CD4-positive, alpha-beta T cell treated with Interleukin-21 for 1 hour (primary cell): ENCODE results near the gene ABCB1.

Experiments
- DNase-seq: peaks from one replicate; pipeline ENCODE4 v3.0.0-alpha.2; 2020

Gene ABCB1

GRCh38 chr7:87600130-87601124, at the start of gene ABCB1:
TSS of gene ABCB1 (minus strand) at chr7:87600884. CDS start at chr7:87600184, 700 bp downstream.
- DNase-seq = peak; percentile 52

DNA sequence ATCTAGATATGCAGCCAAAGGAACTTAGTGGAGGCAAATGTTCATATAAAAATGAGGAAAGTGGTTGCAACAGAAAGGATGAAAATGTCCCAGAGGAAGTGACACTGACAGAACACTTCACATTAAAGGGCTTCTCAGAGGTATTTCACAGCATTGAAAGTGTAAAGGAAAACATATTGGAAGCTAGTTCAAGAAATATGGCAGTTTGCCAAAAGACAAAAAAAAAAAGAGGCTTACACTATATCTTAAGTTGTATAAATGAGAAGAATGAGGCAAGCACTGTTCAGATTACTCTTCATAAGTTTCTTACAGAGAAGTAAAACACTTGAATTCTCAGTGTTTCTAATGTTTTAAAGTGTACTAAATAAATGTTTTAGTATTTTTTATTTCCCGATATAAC, 47.6 kb upstream of the ABCB1 start:
- no peak for DNase-seq

DNA sequence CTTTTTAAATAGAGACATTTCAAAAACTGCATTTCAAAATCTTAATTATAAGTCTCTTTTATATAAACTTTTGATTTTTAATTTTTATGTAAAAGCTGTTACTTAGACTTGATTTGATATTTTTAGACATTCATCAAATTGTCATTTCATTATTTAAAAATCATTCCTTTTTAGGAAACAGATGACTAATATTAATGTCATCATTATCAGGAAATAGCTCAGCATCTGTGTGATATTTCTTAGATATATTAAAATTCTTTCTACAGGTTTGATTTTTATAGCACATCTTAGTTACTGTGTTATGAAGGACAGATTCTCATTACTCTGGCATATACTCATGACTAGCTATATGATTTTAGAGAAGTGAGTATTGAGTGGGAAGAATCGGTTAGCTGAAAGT, 44.8 kb upstream of the ABCB1 start:
- no peak for DNase-seq

DNA sequence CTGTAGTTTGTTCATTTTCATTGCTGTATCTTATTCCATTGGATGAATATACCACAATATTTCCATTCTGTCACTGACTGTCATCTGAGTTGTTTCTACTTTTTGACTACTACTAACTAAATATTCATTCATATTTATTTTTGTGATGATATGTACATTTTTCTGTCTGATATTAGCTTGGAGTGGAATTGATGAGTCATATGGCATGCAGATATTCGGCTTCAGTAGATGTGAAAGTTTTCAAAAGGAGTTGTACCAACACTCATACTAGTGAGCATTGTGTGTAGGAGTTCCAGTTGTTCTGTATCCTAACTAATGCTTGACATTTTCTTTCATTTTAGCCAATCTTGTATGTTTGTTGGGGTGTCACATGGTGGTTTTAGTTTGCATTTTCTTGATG, 35.2 kb upstream of the ABCB1 start:
- no peak for DNase-seq

DNA sequence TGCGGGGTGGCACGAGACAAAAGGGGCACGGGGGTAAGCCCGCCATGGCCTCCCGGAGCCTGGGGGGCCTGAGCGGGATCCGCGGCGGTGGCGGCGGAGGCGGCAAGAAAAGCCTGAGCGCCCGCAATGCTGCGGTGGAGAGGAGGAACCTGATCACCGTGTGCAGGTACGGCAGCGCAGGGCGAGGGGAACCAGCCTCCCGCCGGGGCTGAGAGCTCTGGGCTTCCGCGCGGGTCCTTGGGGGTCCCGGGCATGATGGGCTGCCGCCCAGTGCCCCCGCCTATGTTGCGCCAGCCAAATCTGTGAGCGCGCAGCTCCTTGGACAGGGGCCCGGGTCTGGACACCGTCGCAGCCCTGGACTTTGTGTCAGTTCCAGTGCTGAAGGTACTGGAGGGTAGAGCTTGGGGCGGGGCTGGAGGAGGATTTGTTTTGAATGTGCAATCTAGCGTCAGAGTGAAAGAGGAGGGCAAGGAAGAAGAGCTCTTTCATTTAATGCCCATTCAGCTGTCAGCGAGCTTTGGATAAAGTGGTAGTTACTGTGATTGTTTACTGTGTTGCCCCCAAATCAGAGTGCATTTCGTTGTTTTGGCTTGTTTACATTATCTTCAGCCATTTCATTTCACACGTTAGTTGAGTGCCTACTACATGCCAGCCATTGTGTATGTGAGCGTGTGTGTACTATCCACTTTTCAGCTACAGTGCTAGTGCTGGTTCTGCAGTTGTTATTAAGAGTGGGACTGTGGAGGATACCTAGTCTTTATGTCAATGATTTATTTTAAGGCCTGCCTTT, 28.3 kb upstream of the ABCB1 start:
- DNase-seq = peak; percentile 8

DNA sequence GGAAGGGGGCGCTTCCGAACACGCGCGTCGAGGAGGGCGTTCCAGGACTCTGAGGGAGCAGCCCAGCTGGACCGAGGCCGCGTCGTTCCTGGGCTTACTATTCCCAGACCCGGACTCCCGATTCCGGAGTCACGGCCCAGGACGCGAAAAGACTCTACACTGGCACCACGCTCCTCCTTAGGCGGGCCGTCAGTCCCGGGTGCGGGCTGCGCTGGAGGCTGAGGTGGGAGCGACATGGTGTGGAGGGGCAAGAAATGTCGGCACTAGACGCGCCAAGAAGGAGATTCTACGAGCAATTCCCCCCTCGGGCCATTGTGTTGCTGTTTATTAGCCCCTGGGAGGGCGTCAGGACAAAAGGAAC, 26.9 kb upstream of the ABCB1 start:
- peak; percentile 8 for DNase-seq

DNA sequence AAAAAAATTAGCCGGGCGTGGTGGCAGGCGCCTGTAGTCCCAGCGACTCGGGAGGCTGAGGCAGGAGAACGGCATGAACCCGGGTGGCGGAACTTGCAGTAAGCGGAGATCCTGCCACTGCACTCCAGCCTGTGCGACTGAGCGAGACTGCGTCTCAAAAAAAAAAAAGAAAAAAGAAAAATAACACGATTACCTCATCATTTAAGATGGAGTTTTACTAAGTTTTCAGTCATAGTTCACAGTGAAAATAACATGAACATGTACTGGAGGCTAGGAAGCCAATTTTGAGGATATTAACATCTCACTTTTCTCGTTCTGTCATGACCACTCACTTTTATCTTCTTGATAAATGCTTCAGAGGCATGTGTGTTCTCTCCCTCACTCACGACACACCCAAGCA, 24.4 kb upstream of the ABCB1 start:
- no peak for DNase-seq

DNA sequence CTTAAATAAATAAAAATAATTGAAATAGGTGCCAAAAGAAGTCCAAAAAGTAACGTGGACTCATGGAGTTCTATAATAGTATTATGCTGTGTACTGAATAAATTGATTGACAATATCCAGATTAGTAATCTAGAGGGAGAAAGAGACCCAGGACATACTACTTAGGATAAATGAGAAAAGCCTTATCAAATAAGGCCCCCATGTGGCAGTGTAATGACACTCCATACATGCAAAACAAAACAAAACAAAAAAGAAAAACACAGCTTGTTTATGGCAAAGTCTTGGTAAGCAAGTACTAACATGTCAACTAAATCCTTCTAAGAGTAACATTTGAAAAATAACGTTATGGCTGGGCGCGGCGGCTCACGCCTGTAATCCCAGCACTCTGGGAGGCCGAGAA, 23.9 kb upstream of the ABCB1 start:
- no peak for DNase-seq

DNA sequence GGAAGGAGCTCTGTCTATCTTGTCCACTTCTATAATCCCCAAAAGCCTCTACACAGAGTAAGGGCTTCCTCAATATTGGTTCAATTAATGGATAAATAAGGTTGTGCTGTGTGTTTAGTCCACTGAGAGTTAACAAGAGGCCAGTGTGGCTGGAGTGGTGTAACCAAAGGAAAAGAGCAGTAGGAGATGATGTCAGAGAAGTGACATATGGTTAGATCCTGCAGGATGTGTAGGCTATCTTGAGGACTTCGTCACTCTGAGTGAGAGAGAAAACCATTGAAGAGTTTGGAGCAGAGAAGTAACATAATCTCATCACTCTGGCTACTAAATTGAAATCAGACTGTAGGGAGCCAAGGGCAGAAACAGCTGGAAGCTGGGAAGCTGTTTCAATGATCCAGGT, 14.5 kb upstream of the ABCB1 start:
- DNase-seq = no peak

DNA sequence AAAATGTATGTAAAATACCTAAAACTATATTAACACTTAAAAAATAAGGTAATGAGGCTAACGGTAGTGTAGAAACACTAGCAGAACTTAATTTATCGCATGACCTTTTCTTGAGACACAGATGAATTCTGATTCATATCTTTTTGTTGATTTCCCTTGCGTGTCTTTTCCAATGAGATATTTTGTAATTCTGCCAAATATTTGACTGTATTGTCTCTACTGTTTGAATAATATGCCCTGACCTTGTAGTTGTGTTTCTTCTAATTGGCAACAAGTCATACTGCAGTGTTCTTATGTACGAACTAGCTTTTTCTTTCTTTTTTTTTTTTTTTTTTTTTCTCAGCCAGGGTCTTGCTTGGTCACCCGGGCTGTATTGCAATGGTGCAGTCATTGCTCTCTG, 9.2 kb upstream of the ABCB1 start:
- no peak for DNase-seq

GRCh38 chr7:87608431-87608830, 7.7 kb upstream of the ABCB1 start:
- no peak for DNase-seq

- no peak for DNase-seq
Measured at GRCh38 chr7:87604264-87604663, 3.6 kb upstream of the ABCB1 start.

DNA sequence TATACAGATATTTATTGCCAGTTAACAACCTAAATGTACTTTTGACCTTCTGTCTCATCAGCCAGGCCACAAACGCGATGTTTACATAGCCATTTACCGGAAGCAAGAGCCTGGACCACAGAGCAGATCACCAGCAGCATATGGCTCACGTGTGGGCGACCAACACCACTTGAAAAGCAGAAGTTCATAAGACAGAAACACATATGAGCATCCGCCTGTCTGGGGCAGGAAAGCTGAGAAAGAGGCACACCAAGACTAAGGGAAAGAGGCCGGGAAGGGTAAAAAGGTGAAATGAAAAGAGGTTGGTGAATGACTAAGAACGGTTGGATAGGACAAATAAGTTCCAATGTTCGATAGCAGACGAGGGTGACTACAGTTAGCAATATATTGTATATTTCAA, 1.3 kb downstream of the ABCB1 start:
- DNase-seq = peak; percentile 59

- no peak for DNase-seq
Measured at GRCh38 chr7:87598234-87599009, 2.3 kb downstream of the ABCB1 start.

GRCh38 chr7:87596696-87597095, 4.0 kb downstream of the ABCB1 start:
- no peak for DNase-seq

DNA sequence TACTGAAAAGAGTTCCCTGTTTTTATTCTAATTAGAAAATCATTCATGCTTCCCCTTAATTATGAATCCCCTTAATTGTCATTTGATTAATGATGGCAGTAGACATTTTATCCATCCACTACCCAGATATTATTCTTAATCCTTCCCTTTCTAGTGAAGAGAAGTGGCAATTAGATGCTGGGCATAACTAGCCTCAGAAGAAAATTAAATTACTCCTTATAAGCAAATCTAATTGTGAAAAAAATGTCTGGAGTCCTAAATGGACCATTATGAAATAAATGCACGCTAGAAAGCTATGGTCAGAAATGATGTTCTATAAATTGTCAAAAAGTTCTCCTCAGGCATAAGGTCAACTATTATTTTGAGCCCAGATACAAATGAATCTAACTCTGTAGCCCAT, 4.5 kb downstream of the ABCB1 start:
- no peak for DNase-seq

- DNase-seq = no peak
Measured at GRCh38 chr7:87592300-87592699, 8.4 kb downstream of the ABCB1 start.

DNA sequence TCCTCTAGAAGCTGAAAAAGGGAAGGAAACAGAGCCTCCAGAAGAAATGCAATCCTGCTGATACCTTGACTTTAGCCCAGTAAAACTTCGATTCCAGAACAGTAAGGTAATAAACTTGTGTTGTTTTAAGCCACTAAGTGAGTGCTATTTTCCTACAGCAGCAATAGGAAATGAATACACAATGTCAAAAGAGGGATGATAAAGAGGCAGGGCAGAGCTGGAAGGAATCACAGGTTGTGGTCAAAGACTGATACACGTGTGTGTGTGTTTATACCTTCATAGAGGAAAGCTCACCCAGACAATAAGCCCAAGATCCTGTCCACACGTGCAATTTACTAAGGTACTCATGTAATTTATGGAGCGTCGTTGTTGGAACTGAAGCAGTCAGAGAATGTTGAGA, 9.5 kb downstream of the ABCB1 start:
- no peak for DNase-seq

- DNase-seq = peak; percentile 16
Measured at GRCh38 chr7:87590578-87590977, 10.1 kb downstream of the ABCB1 start.

GRCh38 chr7:87589631-87590030, 11.1 kb downstream of the ABCB1 start:
- DNase-seq = no peak

- no peak for DNase-seq
Measured at GRCh38 chr7:87581723-87582122, 19.0 kb downstream of the ABCB1 start.

- no peak for DNase-seq
Measured at GRCh38 chr7:87580636-87581035, 20.0 kb downstream of the ABCB1 start.

DNA sequence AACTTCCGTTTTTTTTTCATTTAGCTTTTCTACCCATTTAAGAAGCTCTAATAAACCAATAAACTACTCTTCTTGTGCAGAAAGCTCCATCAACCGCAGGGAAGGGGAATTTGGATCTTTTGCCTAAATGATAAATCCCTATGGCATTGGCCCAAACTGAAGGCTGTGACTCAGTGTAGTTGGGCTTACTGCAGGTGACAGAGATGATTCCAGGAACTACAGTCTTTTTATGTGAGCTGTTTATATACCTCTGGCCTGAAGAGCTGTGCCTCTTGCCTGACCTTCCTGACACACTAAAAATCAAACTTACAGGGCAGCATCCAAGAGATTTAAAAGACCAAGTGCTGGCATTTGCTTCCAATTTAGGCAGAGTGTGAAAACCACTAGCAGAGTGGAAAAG, 25.2 kb downstream of the ABCB1 start:
- DNase-seq = no peak
